Left forelimb (tissue), 1 donor: ENCODE measurements around the gene VPS18.

Source experiments
- DNase-seq: peaks from one replicate; pipeline ENCODE4 v3.0.0-alpha.2; 2018; ENCODE audit warnings: low spot score

The VPS18 gene

DNA sequence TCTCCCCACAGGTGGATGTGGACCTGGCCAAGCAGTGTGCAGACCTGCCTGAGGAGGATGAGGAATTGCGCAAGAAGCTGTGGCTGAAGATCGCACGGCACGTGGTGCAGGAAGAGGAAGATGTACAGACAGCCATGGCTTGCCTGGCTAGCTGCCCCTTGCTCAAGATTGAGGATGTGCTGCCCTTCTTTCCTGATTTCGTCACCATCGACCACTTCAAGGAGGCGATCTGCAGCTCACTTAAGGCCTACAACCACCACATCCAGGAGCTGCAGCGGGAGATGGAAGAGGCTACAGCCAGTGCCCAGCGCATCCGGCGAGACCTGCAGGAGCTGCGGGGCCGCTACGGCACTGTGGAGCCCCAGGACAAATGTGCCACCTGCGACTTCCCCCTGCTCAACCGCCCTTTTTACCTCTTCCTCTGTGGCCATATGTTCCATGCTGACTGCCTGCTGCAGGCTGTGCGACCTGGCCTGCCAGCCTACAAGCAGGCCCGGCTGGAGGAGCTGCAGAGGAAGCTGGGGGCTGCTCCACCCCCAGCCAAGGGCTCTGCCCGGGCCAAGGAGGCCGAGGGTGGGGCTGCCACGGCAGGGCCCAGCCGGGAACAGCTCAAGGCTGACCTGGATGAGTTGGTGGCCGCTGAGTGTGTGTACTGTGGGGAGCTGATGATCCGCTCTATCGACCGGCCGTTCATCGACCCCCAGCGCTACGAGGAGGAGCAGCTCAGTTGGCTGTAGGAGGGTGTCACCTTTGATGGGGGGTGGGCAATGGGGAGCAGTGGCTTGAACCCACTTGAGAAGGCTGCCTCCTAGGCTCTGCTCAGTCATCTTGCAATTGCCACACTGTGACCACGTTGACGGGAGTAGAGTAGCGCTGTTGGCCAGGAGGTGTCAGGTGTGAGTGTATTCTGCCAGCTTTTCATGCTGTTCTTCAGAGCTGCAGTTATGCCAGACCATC lies 8.6 kb downstream of the VPS18 start:
- DNase-seq, result no peak

DNA sequence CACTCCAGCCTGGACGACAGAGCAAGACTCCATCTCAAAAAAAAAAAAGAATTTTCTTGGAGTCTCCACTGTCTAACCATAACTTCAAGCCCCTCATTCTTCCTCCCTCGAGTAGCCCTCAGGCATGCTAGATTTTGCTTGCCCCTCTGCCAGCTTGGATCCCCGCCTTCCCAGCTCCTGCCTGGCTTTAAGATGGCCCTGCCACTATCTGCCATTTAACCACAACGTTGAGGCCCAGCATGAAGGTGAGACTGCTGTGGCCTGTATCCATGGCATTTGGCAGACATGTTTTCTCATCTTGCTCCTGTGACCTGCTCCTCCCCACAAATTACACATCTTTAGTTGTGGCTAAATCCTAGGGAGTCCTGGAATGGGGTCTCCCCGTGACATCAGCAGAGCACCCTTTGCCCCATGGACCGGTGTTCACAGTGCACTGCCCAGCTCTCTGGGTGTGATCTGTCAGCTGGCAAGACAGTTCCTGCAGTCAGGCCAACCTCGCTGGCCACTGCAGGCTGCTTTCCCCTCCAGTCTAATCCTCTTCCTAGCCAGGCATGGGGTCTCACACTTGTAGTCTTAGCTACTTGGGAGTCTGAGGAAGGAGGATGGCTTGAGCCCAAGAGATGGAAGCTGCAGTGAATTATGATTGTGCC lies 10.4 kb downstream of the VPS18 start:
- no peak for DNase-seq

- peak; percentile 92 for DNase-seq
Observed at GRCh38 chr15:40906091-40906990, 12.1 kb downstream of the VPS18 start.

DNA sequence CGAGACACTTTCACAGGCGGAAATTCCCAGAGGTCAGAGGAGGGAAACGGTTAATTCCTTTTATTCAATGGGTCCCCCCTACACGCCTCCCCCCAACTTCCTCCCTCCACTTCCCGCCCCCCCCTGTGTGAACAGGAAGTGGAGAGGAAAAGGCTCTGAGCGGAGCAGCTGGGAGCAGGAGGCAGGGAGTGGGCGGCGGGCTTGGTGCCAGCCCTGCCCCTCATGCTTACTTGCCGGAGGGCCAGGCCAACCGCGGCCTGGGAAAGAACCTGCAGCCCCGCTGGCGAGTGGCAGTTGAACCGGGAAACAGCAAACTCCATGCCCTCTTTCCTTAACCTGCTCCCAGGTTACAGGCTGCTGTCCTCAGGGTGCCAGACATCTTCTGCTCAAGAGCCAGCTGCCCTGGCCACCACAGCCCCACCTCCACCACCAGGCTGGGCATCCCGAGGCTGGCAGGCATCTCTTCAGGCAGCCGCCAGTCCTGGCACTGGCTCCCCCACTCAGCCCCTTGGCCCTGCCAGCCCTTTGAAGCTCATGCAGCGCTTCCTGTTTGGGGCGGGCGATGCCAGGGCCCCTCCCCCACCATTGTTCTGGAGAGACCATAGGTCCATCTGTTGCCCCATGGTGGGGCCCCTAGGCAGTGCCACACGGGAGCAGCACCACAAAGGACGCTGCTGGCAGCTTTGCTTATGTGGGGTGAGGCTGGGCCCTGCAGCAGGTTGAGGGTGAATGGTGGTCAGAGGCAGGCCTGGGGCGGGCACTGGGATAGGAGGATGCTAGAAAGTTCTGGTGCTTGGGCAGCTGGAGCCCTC lies 12.9 kb downstream of the VPS18 start:
- no peak for DNase-seq

GRCh38 chr15:40908095-40908494 lies 13.8 kb downstream of the VPS18 start:
- DNase-seq, result no peak

DNA sequence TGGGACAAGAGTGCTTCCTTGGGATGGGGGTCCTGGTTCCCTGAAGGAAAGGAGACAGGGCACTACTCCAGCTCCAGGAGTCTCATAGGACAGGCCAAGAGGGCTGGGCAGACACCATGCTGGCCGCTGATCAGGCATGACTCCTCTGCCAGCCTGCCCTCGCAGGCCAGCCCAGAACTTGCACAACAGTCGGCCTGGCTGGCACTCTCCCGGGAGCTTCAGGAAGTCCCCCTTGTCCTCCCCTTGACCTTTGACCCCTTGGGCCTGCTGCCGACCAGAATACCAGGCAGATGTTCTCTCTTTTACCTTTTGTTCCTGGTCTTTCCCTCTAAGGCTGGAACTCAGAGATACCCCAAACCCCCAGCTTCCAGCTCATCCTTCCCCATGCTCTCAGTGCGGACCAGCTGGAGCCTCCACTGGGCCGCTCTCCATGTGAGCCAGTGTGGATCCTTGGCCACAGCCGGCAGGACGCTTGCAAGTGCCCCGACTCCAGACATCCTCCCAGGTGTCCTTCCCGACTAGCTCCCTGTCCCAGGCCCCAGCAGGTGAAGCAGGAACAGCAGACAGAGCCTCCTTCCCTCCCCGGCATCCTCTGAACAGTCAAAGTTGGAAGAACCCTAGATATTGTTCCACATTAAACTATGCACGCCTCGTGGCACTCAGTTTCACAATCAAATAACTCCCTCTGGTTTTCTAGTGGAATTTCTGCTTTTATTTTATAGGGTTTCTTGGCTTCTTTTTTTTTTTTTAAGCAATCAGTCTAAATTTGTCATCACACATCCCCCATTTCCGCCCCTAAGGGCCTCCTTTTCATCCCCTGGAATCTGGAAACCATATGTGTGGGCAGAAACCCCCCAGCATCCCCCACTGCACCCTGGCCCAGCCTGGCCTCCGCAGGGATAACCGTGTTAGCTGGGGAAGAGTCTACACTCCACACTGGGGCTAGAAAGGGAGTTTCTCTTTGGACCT lies 15.7 kb downstream of the VPS18 start:
- DNase-seq, result no peak

DNA sequence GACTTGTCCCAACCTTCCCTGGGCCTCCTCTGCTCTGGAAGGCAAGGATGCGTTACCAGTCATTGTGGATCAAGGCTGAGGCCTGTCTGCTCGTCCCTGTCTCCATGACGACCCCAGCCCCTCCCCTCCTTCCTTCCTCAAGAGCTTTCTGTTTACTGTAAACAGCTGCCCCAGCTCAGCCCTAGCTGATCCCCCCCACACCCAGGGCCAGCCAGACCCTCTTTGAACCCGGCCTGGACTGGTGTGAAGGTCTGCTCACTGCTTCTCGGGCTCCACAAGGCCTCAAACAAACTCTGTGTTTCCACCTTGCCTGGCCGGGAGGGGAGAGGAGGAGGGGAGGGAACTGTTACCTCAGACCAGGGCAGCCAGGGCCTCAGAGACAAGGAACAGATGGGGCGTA lies 16.9 kb downstream of the VPS18 start:
- no peak for DNase-seq

DNA sequence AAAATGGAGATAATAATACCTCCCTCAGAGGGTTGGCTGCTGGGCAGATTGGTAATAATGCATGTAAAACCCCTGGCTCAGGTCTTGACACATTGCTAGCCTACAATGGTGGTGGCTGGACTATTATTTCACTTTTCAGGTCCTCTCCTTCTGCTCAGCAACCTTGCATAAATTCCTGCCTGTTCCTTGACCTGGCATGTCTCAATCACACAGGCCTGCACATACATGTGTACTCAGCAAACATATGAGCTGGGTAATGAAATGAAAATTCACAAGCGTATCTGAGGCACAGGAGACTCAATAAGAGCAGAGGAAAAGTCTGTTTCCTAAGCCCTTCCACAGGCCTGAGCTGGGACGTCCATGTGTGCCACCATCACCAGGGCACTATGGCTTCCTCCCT lies 17.4 kb downstream of the VPS18 start:
- DNase-seq, result no peak

GRCh38 chr15:40912478-40912877 lies 18.2 kb downstream of the VPS18 start:
- DNase-seq, result no peak

GRCh38 chr15:40914013-40914412 lies 19.8 kb downstream of the VPS18 start:
- DNase-seq, result no peak

GRCh38 chr15:40914486-40914885 lies 20.2 kb downstream of the VPS18 start:
- no peak for DNase-seq

- DNase-seq, result no peak
Observed at GRCh38 chr15:40915116-40915661, 20.9 kb downstream of the VPS18 start.

- DNase-seq, result no peak
Observed at GRCh38 chr15:40915679-40916078, 21.4 kb downstream of the VPS18 start.

DNA sequence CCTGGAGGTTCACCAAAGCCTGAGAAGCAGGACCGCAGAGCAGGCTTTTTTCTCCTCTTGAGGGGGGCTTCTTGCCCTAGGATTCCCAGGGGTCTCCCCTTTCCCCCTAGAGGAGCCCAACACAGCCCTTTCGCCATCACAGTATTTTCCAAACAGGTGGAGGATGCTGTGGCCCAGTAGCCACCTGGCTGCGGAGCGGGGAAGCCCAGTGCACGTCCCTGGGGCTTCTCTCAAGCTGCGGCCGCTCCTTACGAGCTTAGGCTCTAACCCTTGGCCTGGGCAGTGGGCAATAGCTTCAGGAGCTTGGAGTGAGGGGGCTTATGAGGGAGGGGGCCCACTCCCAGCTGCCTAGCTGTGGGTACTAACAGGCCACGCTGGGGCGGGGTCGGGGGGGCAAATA lies 23.3 kb downstream of the VPS18 start:
- DNase-seq, result no peak

GRCh38 chr15:40918146-40918798 lies 24.0 kb downstream of the VPS18 start:
- no peak for DNase-seq

- no peak for DNase-seq
Observed at GRCh38 chr15:40918799-40919392, 24.6 kb downstream of the VPS18 start.

GRCh38 chr15:40921949-40922607 lies 27.8 kb downstream of the VPS18 start:
- no peak for DNase-seq

GRCh38 chr15:40922608-40923005 lies 28.4 kb downstream of the VPS18 start:
- DNase-seq, result no peak
